NCI-H748 treated with DMSO at 0.1 percent for 48 hours (cell line): Measurements from ENCODE around the gene TXNDC11.

ENCODE experiments used
- DNase-seq: peaks from one replicate; lab custom pipeline; 2025; lab: John Stamatoyannopoulos, UW

Gene TXNDC11

GRCh38 chr16:11655655-11656054 is 87.0 kb downstream of the TXNDC11 start:
- no peak for DNase-seq

- no peak for DNase-seq
These were observed 90.9 kb downstream of the TXNDC11 start for GRCh38 chr16:11651796-11652195.

GRCh38 chr16:11650641-11651591 is 91.7 kb downstream of the TXNDC11 start:
- DNase-seq: no peak

- no peak for DNase-seq
These were observed 93.4 kb downstream of the TXNDC11 start for GRCh38 chr16:11649276-11649675.

GRCh38 chr16:11642765-11643116 is 99.9 kb downstream of the TXNDC11 start:
- no peak for DNase-seq

GRCh38 chr16:11640987-11641817 is 101.5 kb downstream of the TXNDC11 start:
- DNase-seq: peak; percentile 20

- no peak for DNase-seq
These were observed 102.4 kb downstream of the TXNDC11 start for GRCh38 chr16:11639925-11640899.

- DNase-seq: no peak
These were observed 103.6 kb downstream of the TXNDC11 start for GRCh38 chr16:11639008-11639562.

GRCh38 chr16:11638140-11638539 is 104.5 kb downstream of the TXNDC11 start:
- DNase-seq: no peak

- DNase-seq: no peak
These were observed 105.3 kb downstream of the TXNDC11 start for GRCh38 chr16:11637320-11637719.

GRCh38 chr16:11636172-11636721 is 106.4 kb downstream of the TXNDC11 start:
- DNase-seq: peak; percentile 89

GRCh38 chr16:11635679-11636171 is 106.9 kb downstream of the TXNDC11 start:
- DNase-seq: no peak

- no peak for DNase-seq
These were observed 107.5 kb downstream of the TXNDC11 start for GRCh38 chr16:11635113-11635652.

GRCh38 chr16:11634312-11634711 is 108.3 kb downstream of the TXNDC11 start:
- DNase-seq: no peak

GRCh38 chr16:11633113-11633512 is 109.5 kb downstream of the TXNDC11 start:
- DNase-seq: no peak

GRCh38 chr16:11632455-11632939 is 110.2 kb downstream of the TXNDC11 start:
- DNase-seq: no peak

GRCh38 chr16:11631214-11631613 is 111.4 kb downstream of the TXNDC11 start:
- no peak for DNase-seq

GRCh38 chr16:11630768-11631056 is 111.9 kb downstream of the TXNDC11 start:
- no peak for DNase-seq

- DNase-seq: no peak
These were observed 112.5 kb downstream of the TXNDC11 start for GRCh38 chr16:11630046-11630767.
